UCSD-AML1 (cell line): ENCODE measurements around the gene CLCNKB.
A peak's percentile ranks its signal among the peaks of the same experiment; 100 is the strongest.
"Not testable (repeated sequence)": the region's sequence is repeated elsewhere in the genome, so short reads cannot be mapped to it uniquely, and the experiment has no call there.

Experiments used
- DNase-seq: peaks from one replicate; lab custom pipeline; 2025; ENCODE audit not compliant: unreplicated experiment; lab: John Stamatoyannopoulos, UW

The CLCNKB gene

GRCh38 chr1:16014509-16015482 is 28.8 kb upstream of the CLCNKB start:
- peak; percentile 37 for DNase-seq

GRCh38 chr1:16015491-16015890 is 28.1 kb upstream of the CLCNKB start:
- no peak for DNase-seq

- DNase-seq, result no peak
These were observed 27.4 kb upstream of the CLCNKB start for GRCh38 chr1:16015960-16016901.

DNA sequence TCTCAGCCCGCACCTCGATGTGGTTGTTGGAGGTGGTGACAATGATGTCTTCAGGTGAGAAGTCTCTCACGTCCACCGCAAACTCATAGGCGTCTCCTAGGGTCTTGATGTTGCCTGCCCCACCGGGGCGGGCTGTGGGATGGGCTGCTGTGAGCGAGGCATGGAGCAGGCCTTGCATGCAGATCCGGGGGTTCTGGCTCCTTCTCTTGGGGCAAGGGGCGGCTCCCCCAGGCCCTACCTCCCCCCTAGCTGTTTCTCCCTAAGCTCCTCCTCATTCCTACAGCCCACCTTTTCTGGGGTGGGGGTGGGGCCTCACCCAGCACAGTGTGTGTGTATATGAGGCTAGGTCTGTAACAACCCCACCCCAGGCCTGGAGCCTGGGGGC is 26.5 kb upstream of the CLCNKB start:
- DNase-seq, result no peak

DNA sequence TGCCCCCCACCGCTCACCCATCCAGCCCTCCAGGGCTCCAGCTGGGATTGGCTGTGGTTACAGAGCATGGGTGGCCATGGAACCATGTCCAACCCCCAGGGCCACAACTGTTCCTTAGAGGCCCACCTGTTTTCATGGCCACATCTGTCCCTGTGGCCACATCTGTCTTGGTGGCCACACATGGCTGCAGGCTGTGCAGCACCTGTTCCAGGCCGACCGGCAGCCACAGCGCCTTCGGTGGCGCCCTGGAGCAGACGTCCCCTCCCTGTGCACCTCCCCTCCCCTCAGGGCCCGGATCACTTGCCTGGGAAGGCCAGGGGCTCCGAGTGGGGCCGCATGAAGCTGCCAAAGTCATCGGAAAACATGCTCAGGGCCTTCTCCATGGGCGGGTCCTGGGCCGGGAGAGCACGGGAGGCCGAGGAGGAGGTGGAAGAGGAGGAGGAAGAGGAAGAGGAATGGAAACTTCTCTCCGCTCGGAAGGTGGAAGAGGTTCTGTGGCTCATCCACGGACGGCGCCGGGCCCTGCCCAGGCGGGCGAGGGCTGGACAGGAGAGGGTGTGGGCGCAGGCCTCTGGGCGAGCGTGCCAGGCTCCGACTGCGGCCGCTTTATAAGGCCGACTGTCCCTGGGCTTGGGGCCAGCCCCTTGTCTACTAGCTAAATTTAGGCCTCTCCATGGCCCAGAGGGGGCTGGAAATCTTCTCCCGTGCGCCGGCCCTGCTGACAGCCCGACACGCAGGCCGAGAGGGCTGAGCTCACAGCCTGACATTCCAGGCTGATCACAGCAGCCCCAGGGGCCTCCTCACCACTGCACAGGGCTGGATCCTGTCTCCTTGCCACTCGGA is 25.9 kb upstream of the CLCNKB start, which contains the start of gene HSPB7:
HSPB7 (minus strand) TSS at position 583 of the 843 bp plus-strand sequence; CDS start at position 503, 80 bp downstream.
- DNase-seq, result no peak

GRCh38 chr1:16018308-16018707 is 25.3 kb upstream of the CLCNKB start:
- DNase-seq, result no peak

- DNase-seq, result no peak
These were observed 24.6 kb upstream of the CLCNKB start for GRCh38 chr1:16018749-16019643.

DNA sequence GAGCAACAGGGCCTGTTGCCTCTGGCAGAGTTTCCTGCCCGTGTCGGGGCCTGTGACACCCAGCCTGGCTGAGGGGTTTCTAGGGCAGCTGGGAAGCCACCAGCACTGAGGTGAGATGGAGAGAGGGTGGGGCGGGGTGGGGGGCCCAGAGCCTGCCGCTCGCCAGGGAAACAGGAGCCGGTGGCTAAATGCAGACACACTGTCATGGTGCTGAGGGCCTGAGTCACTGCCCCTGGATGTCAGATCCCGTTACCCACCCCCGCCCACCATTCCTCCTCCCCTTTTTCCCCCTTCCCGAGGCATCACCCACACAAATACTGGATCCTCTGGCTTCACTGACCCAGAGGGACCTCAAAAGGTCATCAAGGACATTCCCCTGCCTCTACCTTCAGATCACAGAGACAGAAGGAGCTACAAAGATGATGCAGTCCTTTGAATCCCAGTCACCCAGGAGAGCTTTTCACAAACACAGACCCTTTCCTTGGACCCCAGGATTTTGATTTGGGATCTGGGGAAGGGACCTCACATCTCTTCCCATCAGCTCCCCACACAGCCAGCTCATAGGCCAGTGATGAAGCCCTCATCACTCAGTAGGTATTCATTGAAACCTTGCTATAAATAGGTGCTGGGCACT is 23.8 kb upstream of the CLCNKB start:
- DNase-seq, result no peak

GRCh38 chr1:16020325-16020724 is 23.3 kb upstream of the CLCNKB start:
- no peak for DNase-seq

GRCh38 chr1:16020878-16021277 is 22.7 kb upstream of the CLCNKB start:
- not testable (repeated sequence) for DNase-seq

- DNase-seq, result no peak
These were observed 21.9 kb upstream of the CLCNKB start, which contains the start of gene CLCNKA for GRCh38 chr1:16021681-16022080. TSS of gene CLCNKA (plus strand) at chr1:16022036. CDS start at chr1:16022620, 584 bp downstream.

- DNase-seq, result no peak
These were observed 21.2 kb upstream of the CLCNKB start for GRCh38 chr1:16022393-16022792.

DNA sequence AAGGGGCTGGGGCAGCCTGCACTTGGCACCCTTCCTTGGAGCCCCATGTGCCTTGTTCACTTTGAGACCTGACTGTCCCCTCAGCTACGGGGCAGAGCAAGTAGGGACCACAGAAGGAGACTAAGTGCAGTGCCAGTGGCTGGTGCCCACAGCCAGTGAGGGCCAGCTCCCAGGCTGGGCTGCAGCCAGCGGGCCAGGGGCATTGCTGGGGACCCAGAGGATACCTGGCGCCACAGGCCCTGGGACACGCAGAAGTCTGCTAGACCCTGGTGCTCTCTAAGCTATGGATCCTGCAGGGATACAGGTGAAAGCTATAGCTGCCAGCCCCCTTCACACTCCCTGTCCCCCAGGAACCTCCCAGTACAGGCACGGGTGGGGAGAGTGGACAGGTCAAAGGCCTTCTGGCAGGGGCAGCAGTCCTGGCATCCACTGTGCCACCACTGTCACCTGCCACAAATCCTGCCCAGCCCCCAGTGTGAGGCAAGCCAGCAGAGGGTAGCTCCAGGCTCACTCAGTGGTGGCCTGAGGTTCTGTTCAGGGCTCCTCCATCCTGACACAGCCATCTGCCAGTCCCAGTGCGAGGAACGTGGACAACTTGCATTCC is 20.4 kb upstream of the CLCNKB start:
- no peak for DNase-seq

GRCh38 chr1:16026302-16026701 is 17.3 kb upstream of the CLCNKB start:
- DNase-seq, result not testable (repeated sequence)

DNA sequence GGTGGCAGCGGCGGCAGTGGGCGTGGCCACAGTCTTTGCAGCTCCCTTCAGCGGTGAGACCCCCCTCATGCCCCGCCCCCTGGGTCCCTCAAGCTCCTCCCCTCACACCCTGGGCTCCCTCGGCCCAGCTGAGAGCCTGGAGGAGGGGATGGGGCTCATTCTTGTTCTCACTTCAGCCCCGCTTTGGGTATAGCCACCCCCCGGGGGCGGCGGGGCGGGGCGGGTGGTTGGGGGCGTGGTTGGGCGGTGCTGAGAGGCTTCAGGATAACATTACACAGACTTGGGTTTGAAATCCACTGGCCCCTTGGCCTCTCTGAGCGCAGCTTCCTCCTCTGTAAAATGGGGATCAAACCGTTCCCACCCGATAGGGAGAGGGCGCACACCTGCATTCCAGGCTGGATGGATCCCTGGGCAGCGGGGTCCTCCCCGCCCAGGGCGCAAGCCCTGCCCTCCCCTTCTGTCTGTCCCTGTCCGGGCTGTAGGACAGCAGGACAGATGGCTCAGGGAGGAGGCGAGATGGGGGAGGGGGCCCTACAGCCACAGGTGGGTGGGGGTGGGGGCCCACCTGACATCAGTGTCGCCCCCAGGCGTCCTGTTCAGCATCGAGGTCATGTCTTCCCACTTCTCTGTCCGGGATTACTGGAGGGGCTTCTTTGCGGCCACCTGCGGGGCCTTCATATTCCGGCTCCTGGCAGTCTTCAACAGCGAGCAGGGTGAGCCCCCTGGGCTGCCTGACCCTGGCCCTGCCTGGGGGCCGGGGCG is 16.7 kb upstream of the CLCNKB start:
- no peak for DNase-seq

GRCh38 chr1:16028237-16029002 is 15.2 kb upstream of the CLCNKB start:
- DNase-seq, result no peak

GRCh38 chr1:16029003-16029268 is 14.6 kb upstream of the CLCNKB start:
- not testable (repeated sequence) for DNase-seq
